OCI-LY1 (cell line): ENCODE data around the gene ANKRD35.
A peak's percentile ranks its signal among the peaks of the same experiment; 100 is the strongest.

Experiments
- H2AFZ ChIP-seq: fragments of 200-600 bp; sonication (generic), shearing (Covaris generic); 2 replicates; pipeline ENCODE4 v1.6.0; 2014; ENCODE audit warnings: antibody characterized with exemption, mild to moderate bottlenecking, low read length
- H3F3A ChIP-seq: fragments of 200-600 bp; sonication (generic), shearing (Covaris generic); 2 replicates; pipeline ENCODE4 v1.6.0; 2014; ENCODE audit warnings: mild to moderate bottlenecking, antibody characterized with exemption, low read length, moderate library complexity; ENCODE audit not compliant: insufficient read depth
- H3K27ac ChIP-seq: fragments of 200-600 bp; sonication (generic); 2 replicates; pipeline ENCODE4 v1.5.1; 2014; ENCODE audit warnings: low read length, mixed run types, mild to moderate bottlenecking, low read depth; ENCODE audit not compliant: poor library complexity, severe bottlenecking
- H3K27me3 ChIP-seq: fragments of 200-600 bp; sonication (generic); 2 replicates; pipeline ENCODE4 v1.6.0; 2014; ENCODE audit warnings: antibody characterized with exemption, mild to moderate bottlenecking, low read length, moderate library complexity; ENCODE audit not compliant: insufficient read depth
- H3K36me3 ChIP-seq: fragments of 200-600 bp; sonication (generic); 2 replicates; pipeline ENCODE4 v1.6.1; 2014; ENCODE audit warnings: mild to moderate bottlenecking, antibody characterized with exemption, low read length, moderate library complexity, mixed read lengths; ENCODE audit not compliant: insufficient read depth
- H3K4me1 ChIP-seq: fragments of 200-600 bp; sonication (generic); 2 replicates; pipeline ENCODE4 v1.5.1; 2014; ENCODE audit warnings: mild to moderate bottlenecking, low read length, moderate library complexity; ENCODE audit not compliant: insufficient read depth, severe bottlenecking
- H3K4me2 ChIP-seq: fragments of 200-600 bp; sonication (generic), shearing (Covaris generic); 2 replicates; pipeline ENCODE4 v1.6.1; 2014; ENCODE audit warnings: low read length
- H3K4me3 ChIP-seq: fragments of 200-600 bp; sonication (generic); 2 replicates; pipeline ENCODE4 v1.5.1; 2014; ENCODE audit warnings: low read length, low read depth, mild to moderate bottlenecking, mixed read lengths; ENCODE audit not compliant: poor library complexity, severe bottlenecking
- H3K79me2 ChIP-seq: fragments of 200-600 bp; shearing (Covaris generic); 2 replicates; pipeline ENCODE4 v1.6.1; 2016; ENCODE audit warnings: mixed run types, low read length, mixed read lengths; ENCODE audit not compliant: insufficient read depth
- H3K9ac ChIP-seq: fragments of 200-600 bp; sonication (generic), shearing (Covaris generic); 2 replicates; pipeline ENCODE4 v1.6.1; 2014; ENCODE audit warnings: mild to moderate bottlenecking, low read length, mixed read lengths
- H3K9me2 ChIP-seq: fragments of 200-600 bp; sonication (generic), shearing (Covaris generic); 2 replicates; pipeline ENCODE4 v1.6.1; 2014; ENCODE audit warnings: low read depth, mild to moderate bottlenecking, low read length, mixed read lengths
- H3K9me3 ChIP-seq: fragments of 200-600 bp; shearing (Covaris generic); 2 replicates; pipeline ENCODE4 v1.6.1; 2014; ENCODE audit warnings: low read length, mixed read lengths
- H4K20me1 ChIP-seq: fragments of 200-600 bp; sonication (generic), shearing (Covaris generic); 2 replicates; pipeline ENCODE4 v1.6.0; 2016; ENCODE audit warnings: mild to moderate bottlenecking, low read length; ENCODE audit not compliant: insufficient read depth
- EZH2 ChIP-seq: fragments of 200-600 bp; sonication (generic), shearing (Covaris generic); IDR thresholded peaks from 2 replicates; pipeline ENCODE4 v1.8.0; 2017; ENCODE audit warnings: borderline replicate concordance, mixed run types, mild to moderate bottlenecking, antibody characterized with exemption, low read length, moderate library complexity, mixed read lengths
- TF ChIP-seq, protein P1 (sequence below): fragments of 200-600 bp; sonication (generic), shearing (Covaris generic); IDR thresholded peaks from 2 replicates; pipeline ENCODE4 v1.5.1; 2017; ENCODE audit warnings: mild to moderate bottlenecking, antibody characterized with exemption, low read length, moderate library complexity, mixed read lengths

ANKRD35 gene

DNA sequence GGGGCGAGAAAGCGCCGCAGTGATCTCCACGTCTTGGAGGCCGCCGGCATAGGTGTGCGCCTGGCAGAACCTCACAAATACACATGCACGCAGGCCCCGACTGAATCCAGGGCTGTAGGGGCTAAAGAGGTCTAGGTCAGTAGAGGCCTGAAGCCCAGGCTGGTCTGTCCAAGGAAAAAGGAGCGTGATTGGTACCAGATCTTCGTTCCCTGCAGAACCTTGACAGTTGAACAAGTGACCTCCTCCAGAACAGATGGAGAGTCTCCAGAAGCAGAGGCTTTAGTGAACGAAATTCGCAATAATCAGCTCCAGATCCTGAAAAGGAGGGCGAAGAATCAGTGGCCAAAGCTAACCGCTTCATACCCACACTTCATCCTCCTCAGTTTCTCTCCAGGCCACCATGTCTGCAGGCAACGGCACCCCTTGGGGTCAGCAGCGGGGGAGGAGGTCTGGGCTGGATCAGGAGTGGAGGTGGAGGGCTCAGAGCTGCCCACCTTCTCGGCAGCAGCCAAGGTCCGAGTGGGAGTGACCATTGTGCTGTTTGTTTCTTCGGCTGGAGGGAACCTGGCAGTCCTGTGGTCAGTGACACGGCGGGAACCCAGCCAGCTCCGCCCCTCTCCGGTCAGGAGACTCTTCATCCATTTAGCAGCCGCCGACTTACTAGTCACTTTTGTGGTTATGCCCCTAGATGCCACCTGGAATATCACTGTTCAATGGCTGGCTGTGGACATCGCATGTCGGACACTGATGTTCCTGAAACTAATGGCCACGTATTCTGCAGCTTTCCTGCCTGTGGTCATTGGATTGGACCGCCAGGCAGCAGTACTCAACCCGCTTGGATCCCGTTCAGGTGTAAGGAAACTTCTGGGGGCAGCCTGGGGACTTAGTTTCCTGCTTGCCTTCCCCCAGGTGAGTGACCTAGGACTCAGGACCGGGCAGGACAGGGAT is 33.6 kb upstream of the ANKRD35 start:
- Histone ChIP-seq H3K36me3 (peaks cover 29% of the 10 kb centered on the region), H3F3A (peaks cover 9% of the 10 kb centered on the region; the same call in 1 of the 2 replicates), H4K20me1 (no peaks in the 10 kb centered on the region), H3K9me2 (no peaks in the 10 kb centered on the region), H3K27ac (peak overlapping the region; percentile 61), H3K79me2 (no peaks in the 10 kb centered on the region), H3K27me3 (no peaks in the 10 kb centered on the region), H3K9ac (peak overlapping the region; percentile 76), H2AFZ (no peak overlapping the region), H3K9me3 (no peaks in the 10 kb centered on the region), H3K4me1 (peaks cover 22% of the 10 kb centered on the region), H3K4me2 (peak overlapping the region; percentile 96), H3K4me3 (peak overlapping the region; percentile 93)
- TF ChIP-seq, protein P1, sequence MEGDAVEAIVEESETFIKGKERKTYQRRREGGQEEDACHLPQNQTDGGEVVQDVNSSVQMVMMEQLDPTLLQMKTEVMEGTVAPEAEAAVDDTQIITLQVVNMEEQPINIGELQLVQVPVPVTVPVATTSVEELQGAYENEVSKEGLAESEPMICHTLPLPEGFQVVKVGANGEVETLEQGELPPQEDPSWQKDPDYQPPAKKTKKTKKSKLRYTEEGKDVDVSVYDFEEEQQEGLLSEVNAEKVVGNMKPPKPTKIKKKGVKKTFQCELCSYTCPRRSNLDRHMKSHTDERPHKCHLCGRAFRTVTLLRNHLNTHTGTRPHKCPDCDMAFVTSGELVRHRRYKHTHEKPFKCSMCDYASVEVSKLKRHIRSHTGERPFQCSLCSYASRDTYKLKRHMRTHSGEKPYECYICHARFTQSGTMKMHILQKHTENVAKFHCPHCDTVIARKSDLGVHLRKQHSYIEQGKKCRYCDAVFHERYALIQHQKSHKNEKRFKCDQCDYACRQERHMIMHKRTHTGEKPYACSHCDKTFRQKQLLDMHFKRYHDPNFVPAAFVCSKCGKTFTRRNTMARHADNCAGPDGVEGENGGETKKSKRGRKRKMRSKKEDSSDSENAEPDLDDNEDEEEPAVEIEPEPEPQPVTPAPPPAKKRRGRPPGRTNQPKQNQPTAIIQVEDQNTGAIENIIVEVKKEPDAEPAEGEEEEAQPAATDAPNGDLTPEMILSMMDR: no peak

DNA sequence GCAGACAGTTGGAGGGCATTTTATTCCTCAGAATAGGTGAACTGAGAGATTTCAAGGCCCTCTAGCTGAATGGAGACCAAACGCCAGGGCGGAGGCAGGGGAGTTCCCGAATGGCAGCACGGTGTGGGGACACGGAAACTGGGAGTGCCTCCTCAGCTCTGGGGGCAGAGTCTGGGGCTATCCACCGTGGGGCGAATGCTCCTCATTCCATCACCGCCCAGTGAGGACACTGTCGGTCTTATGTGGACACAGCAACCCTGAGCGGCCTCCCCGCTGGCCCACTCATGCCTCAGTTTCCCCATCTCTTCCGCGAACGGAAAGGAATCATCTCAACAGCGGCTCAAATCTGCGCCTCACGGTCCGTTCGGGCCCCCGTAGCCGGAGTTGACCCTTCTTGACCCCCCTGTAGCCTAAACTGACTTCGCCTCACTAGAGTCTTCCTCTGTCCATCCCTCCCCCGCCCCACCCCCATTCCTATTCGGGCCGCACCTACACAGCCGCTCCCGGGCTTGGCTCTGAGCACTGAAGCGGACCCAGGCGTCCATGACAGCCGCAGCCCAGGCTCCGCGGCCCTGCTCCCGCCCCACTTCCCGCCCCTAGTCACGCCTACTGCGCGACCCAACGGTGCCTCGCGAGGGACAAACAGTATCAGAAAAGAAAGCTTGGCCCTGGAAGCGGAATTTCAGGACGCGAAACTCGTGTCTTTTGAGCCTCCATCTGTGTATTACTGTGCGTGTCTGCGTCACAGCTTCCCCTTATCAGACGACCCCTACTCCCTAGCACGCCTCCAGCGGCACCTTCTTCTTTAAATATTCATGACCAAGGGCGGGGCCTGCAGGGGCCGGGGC is 32.7 kb upstream of the ANKRD35 start, which contains the start of gene PEX11B:
TSS of gene PEX11B (minus strand) at position 574 of the 848 bp plus-strand sequence. CDS start at position 545, 29 bp downstream.
- TF ChIP-seq, protein P1: no peak
- no peak for TF ChIP-seq EZH2

DNA sequence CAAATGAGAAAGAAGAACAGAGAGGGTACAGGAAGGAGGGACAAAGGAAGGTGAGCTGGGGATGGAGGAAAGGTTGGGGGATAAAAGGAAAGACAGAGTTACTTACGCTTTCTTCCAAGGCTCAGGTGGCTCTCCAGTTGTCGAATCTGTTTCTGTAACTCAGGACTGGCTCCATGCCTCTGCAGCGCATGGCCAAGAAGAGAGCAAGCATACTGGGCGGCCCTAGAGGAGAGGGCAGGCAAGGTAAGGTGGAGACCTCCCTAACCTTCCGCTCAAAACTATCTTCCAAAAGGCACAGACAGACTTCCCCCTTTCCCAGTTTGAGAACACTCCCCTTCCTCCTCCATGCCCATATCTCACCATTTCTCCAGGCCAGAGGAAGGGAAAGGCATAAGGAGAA is 31.9 kb upstream of the ANKRD35 start:
- peaks cover 5% of the 10 kb centered on the region; the same call in 1 of the 2 replicates for H3F3A ChIP-seq
- H3K9me2 ChIP-seq: no peaks in the 10 kb centered on the region
- peak overlapping the region; percentile 76 for H3K9ac ChIP-seq
- H3K4me1 ChIP-seq: peaks cover 22% of the 10 kb centered on the region
- H3K27me3 ChIP-seq: no peaks in the 10 kb centered on the region
- H2AFZ ChIP-seq: no peak overlapping the region
- peaks cover 17% of the 10 kb centered on the region for H3K36me3 ChIP-seq
- H3K9me3 ChIP-seq: no peaks in the 10 kb centered on the region
- peak overlapping the region; percentile 93 for H3K4me3 ChIP-seq
- peak overlapping the region; percentile 61 for H3K27ac ChIP-seq
- H4K20me1 ChIP-seq: no peaks in the 10 kb centered on the region
- peak overlapping the region; percentile 96 for H3K4me2 ChIP-seq
- no peaks in the 10 kb centered on the region for H3K79me2 ChIP-seq
- no peak for TF ChIP-seq EZH2
- TF ChIP-seq, protein P1: no peak

More for the DNA sequence above, 32.7 kb upstream of the ANKRD35 start, which contains the start of gene PEX11B:
- Histone ChIP-seq H3K9ac (peak within 1 kb of the TSS; percentile 76), H3K9me2 (no peaks in the 10 kb centered on the region), H3K27me3 (no peaks in the 10 kb centered on the region), H3K79me2 (no peaks in the 10 kb centered on the region), H3F3A (peaks cover 8% of the 10 kb centered on the region; the same call in 1 of the 2 replicates), H3K36me3 (peaks cover 22% of the 10 kb centered on the region), H3K4me2 (peak within 1 kb of the TSS; percentile 96), H2AFZ (no peak within 1 kb of the TSS), H3K9me3 (no peaks in the 10 kb centered on the region), H3K27ac (peak within 1 kb of the TSS; percentile 61), H4K20me1 (no peaks in the 10 kb centered on the region), H3K4me3 (peak within 1 kb of the TSS; percentile 93), H3K4me1 (peaks cover 22% of the 10 kb centered on the region)
